SK-N-SH treated with all-trans-retinoic acid at 6 μM for 48 hours (cell line): ENCODE data around the gene FZD4.

Experiments
- CREB5 ChIP-seq: fragments of 250-450 bp; sonication (Bioruptor Pico); IDR thresholded peaks from 2 replicates; pipeline ENCODE4 v1.5.1; 2020; ENCODE audit warnings: low read depth, mild to moderate bottlenecking, moderate library complexity
- PPARA ChIP-seq: fragments of 250-450 bp; sonication (Bioruptor Pico); IDR thresholded peaks from 2 replicates; pipeline ENCODE4 v1.5.0; 2020; ENCODE audit warnings: mild to moderate bottlenecking, borderline replicate concordance

DNA sequence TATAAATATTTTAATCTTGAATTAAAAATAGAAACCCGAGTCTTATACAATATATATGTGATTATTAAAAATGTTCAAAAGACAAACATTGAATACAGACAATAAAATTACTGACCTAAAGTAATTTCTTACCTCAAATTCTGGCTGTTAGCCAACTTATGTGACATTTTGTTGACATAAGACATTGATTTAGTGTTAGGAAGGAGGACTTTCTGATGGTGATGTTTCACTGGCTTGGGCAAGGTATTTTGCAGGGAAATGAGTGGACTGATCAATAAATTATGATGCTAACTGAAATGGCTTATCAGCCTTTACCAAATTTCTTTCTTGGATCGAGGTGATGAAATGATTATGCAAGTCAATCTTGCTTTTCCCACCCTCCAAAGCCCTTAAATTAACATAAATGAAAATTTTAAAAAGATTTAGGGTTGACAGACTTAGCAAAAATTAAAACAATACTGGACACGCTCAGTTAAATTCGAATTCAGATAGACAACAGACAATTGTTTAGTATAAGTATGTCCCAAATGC is 33.2 kb upstream of the FZD4 start:
- TF ChIP-seq CREB5 (CRISPR knock-in tag) (no peak), PPARA (CRISPR knock-in tag) (no peak)
